ENCODE results near the gene ARHGAP25. TPM values are rescaled to one million over a fixed set of nuclear protein-coding genes. Genes with fewer than 3 reads are reported as not detected.

The ARHGAP25 gene
- total RNA-seq, 2 experiments from 2014 or later: 68.2 to 68.7 TPM

- DNase-seq (no peak), ATAC-seq (no peak)
- Mint-ChIP-seq H3K4me3 (no peak within 1 kb of the TSS), H3K9me3 (ENCODE audit: insufficient read depth) (no peaks in the 10 kb centered on the region), H3K27ac (no peak within 1 kb of the TSS), H3K36me3 (ENCODE audit: low read depth) (no peaks in the 10 kb centered on the region), H3K27me3 (ENCODE audit: low read depth) (peaks cover 9% of the 10 kb centered on the region), H3K4me1 (ENCODE audit: low read depth) (no peaks in the 10 kb centered on the region)
- POLR2A ChIA-PET: no interaction called here
- CTCF ChIA-PET: interaction anchor here (1.3 kb wide), 1 partner anchor 19 kb away, joined by 3 read pairs; no protein-coding TSS in a partner anchor
These were observed 136.7 kb downstream of the ARHGAP25 start, which contains the start of gene BMP10 for GRCh38 chr2:68871159-68871764. Gene BMP10, minus strand, starts transcription at chr2:68871397. Its CDS starts 39 bp downstream, at chr2:68871358.

Other genes starting within 250 kb of the ARHGAP25 start
- not detected for gene PROKR1, start 91.2 kb upstream of the ARHGAP25 start, total RNA-seq
- gene BMP10, start 136.6 kb downstream of the ARHGAP25 start, total RNA-seq: not detected
- gene GKN2, start 218.1 kb downstream of the ARHGAP25 start, total RNA-seq: not detected
- gene GKN1, start 239.8 kb downstream of the ARHGAP25 start, total RNA-seq: not detected

Data from activated CD8-positive, alpha-beta T cell treated with anti-CD3 and anti-CD28 coated beads, Interleukin-2, amount 10 ng/mL, durations not matched to agents 7 days and 5 days (primary cell).